ENCODE measurements around the gene TRRAP.
"Not testable (repeated sequence)": the region's sequence is repeated elsewhere in the genome, so short reads cannot be mapped to it uniquely, and the experiment has no call there.

The TRRAP gene

DNA sequence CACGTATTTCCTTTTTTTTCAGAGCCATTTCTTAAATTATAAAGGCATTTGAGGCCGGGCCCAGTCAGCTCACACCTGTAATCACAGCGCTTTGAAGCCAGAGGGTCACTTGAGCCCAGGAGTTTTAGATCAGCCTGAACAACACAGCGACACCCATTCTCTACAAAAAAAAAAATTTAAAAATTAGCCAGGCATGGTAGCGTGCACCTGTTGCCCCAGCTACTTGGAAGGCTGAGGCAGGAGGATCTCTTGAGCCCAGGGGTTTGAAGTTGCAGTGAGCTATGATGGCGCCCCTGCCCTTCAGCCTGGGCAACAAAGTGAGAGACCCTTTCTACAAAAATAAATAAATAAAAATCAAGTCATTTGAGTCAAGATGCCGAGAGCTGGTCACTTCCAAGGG lies 11.6 kb upstream of the TRRAP start:
- FAIRE-seq = no peak

- no peak for FAIRE-seq
These were observed 9.9 kb upstream of the TRRAP start for GRCh38 chr7:98868450-98868849.

DNA sequence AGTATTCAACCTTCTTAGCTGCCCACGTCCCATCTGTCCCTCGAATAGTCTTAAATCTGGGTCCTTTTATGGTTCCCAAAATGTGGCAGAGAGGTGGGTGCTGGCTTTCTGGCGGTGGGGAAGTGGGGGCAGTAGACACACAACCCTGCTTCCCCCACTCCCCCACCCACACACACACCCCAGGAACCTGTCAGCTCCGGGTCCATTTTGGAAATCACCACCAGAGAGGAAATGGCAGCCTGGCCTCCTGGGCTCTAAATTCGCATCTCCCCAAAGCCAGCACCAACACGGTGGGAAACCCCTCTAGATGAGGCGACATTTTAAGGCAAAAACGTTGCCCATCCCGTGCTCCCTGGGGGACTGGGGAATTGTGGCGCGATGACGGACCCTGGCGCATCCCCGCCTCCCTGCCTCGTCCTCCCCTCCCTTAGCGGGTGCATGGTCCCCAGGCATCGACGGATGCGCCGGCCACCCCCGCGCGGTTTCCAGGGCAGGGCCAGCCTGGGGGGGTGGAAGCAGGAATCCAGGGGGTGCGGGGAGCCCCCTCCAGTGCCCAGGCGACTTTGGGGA lies 9.2 kb upstream of the TRRAP start:
- FAIRE-seq = no peak

DNA sequence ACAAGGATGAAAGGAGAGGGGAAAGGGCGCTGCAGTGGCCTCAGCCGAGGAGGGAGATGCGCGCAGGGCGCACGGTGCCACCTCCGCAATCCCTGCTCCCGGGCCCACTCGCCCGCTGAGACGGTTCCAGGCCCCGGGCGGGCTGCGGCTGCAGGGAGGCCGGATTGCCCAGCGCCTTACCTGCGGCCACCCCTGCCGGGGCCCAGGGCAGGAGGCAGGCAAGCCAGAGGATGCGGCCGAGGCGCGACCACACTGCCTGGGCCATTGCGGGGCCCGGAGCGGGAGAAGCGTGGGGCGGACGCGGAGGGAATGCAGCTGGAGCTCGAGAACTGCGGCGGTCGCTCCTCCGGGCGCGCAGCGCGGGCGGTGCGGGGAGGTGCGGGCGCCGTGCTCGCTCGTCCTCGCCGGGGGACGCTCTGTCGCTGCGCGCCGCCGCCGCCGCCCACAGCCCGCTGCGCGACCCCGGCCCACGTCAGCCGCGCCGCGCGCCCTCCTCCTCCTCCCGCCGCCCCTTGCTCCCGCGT lies 8.7 kb upstream of the TRRAP start, which contains the start of gene TMEM130:
TMEM130 (minus strand) TSS at position 418 of the 524 bp plus-strand sequence; CDS start at position 265, 153 bp downstream.
- FAIRE-seq = no peak

DNA sequence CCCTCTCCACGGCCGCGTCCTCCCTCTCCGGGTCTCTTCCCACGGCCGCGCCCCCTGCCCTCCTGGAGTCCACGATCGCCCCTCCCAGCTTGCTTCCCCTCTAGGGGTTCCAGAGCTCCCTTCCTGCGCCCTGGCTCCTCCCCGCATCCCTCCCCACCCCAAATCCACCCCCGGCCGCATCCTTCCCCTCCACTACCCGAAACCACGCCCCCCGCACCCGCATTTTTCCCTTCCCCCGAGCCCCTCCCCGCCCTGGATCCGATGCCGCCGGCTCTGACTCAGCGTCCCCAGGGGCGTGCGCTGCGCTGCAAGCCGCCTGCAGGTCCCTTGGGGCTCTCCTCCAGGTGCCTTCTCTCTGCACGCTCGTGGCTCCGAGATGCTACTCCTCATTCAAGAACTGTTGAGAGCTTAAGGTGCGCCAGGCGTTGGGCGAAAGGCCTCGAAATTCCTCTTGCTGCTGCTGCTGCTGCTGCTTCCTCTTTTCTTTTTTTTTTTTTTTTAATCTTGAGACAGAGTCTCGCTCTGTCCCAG lies 8.1 kb upstream of the TRRAP start:
- no peak for FAIRE-seq

DNA sequence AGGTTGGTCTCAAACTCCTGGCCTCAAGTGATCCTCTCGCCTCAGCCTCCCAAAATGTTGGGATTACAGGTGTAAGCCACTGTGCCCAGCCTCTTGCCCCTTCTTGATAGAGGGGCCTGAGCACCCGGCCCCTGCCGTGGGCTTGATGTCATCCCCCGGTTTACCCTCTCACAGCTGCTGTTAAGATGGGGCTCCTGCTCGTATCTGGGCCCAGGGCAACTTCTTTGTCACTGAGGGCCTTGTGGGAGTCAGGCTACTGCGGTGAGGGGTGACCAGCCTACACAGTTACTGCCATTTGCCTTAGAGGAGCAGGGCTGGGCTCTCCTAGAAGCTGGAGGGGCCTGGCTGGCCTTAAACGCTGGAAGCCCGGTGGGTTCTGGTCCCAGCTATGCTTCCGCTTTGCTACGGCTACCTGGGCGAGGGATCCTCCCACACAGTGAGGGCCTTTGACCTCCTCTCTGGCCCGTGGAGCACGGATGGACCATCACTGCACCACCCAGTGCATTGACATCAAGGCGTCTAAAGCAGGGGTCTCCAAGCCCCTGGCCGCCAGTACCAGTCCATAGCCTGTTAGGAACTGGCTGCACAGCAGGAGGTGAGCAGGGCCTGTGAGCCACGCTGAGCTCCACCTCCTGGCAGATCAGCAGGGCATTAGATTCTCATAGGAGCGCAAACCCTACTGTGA lies 7.4 kb upstream of the TRRAP start:
- FAIRE-seq = no peak

GRCh38 chr7:98872328-98872924 lies 5.9 kb upstream of the TRRAP start:
- no peak for FAIRE-seq

- FAIRE-seq = not testable (repeated sequence)
These were observed 4.7 kb upstream of the TRRAP start for GRCh38 chr7:98873610-98874009.

GRCh38 chr7:98874942-98875341 lies 3.4 kb upstream of the TRRAP start:
- no peak for FAIRE-seq

- no peak for FAIRE-seq
These were observed 2.8 kb upstream of the TRRAP start for GRCh38 chr7:98875501-98875900.

- no peak for FAIRE-seq
These were observed 1.2 kb upstream of the TRRAP start for GRCh38 chr7:98877146-98877545.

GRCh38 chr7:98877692-98878364 lies 504 bp upstream of the TRRAP start:
- FAIRE-seq = no peak

DNA sequence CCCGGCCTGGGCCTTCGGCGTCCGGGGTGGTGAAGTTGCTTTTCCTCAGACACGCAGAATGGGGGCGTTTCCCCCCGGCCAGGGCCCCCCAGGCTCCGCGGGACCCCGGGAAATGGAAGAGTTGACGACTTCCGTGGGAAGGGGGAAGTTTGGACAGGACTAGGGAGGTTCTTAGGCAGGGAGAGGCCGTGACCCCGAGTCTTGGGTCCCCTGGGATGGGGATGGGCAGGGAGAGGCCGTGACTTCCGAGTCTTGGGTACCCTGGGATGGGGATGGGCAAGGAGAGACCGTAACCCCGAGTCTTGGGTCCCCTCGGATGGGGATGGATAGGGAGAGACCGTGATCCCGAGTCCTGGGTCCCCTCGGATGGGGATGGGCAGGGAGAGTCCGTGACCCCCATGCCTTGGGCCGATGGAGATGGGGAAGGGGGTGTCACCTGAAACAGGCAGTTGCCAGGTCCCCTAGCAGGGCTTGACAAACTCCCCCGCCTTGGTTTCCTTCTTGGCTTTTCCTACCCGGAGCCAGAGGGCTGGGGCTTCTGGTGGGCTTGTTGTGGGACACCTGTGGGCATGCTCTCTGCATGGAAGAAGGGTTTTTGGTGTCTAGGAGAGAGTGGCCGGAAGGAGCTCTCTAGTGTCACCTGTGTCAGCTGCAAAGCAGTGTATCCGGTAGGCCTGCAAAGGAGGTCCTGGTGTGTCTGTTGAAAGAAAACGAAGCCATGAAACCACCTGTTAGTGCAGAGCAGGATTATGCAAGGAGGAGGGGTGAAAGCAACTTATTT lies 1.1 kb downstream of the TRRAP start:
- FAIRE-seq = no peak

DNA sequence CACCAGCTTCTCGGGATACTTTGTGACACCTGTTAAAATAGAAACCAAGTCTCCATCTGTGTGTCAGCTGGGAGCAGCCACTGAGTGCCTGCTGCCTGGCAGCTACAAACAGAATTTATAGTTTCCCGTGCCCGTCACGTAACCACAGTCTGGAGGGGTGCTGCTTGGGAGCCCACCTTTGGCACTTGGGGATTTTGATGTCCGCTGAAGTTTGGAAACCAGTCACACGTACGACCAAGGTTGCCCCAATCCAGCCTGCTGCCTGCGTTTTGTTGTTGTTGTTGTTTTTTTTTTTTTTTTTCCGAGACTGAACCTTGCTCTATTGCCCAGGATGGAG lies 1.6 kb downstream of the TRRAP start:
- FAIRE-seq = no peak

GRCh38 chr7:98880485-98880884 lies 2.2 kb downstream of the TRRAP start:
- FAIRE-seq = no peak

GRCh38 chr7:98881561-98882315 lies 3.4 kb downstream of the TRRAP start:
- FAIRE-seq = no peak

DNA sequence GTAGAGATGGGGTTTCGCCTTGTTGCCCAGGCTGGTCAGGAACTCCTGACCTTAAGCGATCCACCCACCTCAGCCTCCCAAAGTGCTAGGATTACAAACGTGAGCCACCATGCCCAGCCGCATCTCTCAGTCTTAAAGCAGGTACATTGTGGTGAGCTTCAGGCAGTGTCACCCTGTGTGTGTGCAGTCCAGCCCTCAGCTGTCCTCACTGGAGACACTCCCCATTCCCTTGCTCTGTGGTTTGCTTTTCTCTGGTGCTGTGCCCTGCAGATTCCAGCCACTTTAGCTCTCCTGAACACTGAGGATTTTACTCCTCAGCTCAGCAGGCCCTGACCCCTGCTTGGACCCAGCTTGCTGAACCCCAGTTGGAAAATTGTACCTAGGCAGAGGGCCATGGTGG lies 6.1 kb downstream of the TRRAP start:
- no peak for FAIRE-seq

GRCh38 chr7:98887038-98887437 lies 8.7 kb downstream of the TRRAP start:
- no peak for FAIRE-seq

- FAIRE-seq = no peak
These were observed 14.3 kb downstream of the TRRAP start for GRCh38 chr7:98892609-98893008.

DNA sequence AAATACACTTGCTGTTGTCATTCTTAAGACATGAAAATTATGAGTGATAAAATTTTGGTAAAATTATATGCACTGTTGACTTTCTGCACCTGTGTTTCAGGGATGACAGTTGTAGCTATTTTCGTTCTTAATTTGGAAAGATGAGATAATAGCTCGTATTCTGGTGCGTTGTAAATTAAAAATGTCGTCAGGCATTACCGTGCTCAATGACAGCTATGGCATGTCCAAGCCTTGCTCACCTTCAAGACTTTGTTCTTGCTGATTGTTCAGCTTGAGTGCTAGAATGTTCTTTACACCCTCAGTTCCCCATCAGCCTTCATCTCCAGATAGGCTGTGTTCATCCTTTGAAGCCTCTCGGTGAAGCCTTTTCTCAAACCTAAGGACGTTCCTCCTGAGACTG lies 21.5 kb downstream of the TRRAP start:
- no peak for FAIRE-seq

GRCh38 chr7:98900815-98901214 lies 22.5 kb downstream of the TRRAP start:
- no peak for FAIRE-seq

DNA sequence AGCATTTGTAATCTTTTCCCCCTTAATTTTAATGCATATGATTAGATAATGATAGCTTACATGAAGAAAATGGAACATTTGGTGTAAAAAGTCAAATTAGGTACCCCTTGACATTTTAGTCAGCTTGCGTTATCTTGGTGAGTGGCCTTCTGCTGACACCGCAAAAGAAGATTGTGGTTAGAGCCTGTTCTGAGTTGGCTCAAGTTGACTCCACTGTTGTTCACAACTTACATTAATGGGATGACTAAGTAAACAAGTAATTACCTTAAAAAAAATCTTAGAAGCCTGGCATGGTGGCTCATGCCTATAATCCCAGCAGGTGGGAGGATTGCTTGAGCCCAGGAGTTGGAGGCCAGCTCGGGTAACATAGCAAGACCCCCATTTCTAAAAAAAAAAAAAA lies 24.2 kb downstream of the TRRAP start:
- no peak for FAIRE-seq
